NB4 (cell line): ENCODE results near the gene SLPI.

Experiments used
- DNase-seq: peaks from one replicate; pipeline ENCODE4 v3.0.0; 2010; ENCODE audit warnings: low read depth
- H3K4me3 ChIP-seq: one replicate; pipeline ENCODE4 v1.5.1; 2011; ENCODE audit warnings: mild to moderate bottlenecking, low read depth, low read length, moderate library complexity
- MYC ChIP-seq: IDR thresholded peaks from 2 replicates; pipeline ENCODE4 v1.6.1; 2011; ENCODE audit warnings: low read depth, low read length
- POLR2A ChIP-seq: IDR thresholded peaks from 2 replicates; pipeline ENCODE4 v1.6.1; 2011; ENCODE audit warnings: mild to moderate bottlenecking; ENCODE audit not compliant: insufficient read length; ENCODE audit errors: extremely low read depth
- TF ChIP-seq, protein P1 (sequence below): IDR thresholded peaks from one replicate; pipeline ENCODE4 v1.5.1; 2012; ENCODE audit warnings: low read depth, low read length
- TF ChIP-seq, protein P2 (sequence below): IDR thresholded peaks from 2 replicates; pipeline ENCODE4 v1.6.1; 2011; ENCODE audit warnings: low read depth, low read length

Gene SLPI

DNA sequence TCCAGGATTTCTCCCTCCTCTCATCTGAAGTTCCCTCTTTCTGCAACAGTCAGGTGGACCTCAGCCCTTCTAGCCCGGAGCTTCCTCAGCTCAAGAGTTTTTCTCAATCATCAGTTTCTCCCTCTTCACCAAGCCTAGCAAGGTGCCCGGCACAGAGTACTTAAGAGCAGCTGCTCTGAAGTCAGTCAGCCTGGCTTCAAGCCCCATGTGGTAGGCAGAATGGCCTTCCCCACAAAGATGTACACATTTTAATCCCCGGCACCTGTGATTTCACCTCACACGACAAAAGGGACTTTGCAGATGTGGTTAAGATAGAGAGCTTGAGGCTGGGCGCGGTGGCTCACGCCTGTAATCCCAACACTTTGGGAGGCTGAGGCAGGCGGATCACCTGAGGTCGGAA, 37.2 kb upstream of the SLPI start:
- TF ChIP-seq, protein P1, sequence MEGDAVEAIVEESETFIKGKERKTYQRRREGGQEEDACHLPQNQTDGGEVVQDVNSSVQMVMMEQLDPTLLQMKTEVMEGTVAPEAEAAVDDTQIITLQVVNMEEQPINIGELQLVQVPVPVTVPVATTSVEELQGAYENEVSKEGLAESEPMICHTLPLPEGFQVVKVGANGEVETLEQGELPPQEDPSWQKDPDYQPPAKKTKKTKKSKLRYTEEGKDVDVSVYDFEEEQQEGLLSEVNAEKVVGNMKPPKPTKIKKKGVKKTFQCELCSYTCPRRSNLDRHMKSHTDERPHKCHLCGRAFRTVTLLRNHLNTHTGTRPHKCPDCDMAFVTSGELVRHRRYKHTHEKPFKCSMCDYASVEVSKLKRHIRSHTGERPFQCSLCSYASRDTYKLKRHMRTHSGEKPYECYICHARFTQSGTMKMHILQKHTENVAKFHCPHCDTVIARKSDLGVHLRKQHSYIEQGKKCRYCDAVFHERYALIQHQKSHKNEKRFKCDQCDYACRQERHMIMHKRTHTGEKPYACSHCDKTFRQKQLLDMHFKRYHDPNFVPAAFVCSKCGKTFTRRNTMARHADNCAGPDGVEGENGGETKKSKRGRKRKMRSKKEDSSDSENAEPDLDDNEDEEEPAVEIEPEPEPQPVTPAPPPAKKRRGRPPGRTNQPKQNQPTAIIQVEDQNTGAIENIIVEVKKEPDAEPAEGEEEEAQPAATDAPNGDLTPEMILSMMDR, result no peak
- TF ChIP-seq, protein P2, sequence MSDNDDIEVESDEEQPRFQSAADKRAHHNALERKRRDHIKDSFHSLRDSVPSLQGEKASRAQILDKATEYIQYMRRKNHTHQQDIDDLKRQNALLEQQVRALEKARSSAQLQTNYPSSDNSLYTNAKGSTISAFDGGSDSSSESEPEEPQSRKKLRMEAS, result no peak
- no peak for TF ChIP-seq MYC
- no peak for TF ChIP-seq POLR2A
- no peak overlapping the region for H3K4me3 ChIP-seq
- DNase-seq, result no peak

DNA sequence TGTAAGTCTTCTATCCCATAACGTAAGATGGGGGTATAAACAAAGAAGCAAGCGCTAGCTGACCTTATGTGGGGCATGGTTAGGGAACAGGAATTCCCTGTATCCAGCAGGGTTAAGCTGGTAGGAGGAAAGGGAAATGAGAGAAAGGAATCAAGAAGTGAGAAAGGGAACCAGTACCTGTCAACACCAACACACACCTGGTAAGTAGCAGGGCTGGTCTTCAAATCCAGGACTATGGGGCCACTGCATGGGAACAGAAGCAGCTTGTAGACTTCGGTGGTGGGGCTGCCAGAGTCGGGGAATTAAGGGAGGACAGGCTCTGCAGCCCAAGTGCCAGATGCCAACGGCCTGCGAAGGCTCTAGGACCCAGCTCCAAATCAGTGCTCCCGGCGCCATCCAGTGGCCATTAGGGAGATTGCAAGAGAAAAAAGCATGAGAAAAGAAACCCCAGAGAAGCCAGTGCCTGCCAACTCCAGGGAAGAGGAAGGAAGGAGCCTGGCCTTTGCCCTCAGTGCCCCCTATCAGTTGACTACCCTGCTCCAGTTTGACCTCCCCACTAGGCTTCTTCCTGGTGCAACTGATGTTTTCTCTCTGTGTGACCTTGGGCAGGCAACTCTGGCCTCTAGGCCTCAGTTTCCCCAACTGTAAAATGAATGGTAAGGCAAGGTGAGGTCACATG, 36.5 kb upstream of the SLPI start:
- no peak overlapping the region for H3K4me3 ChIP-seq
- TF ChIP-seq, protein P2, result no peak; the same call in 1 of the 2 replicates
- TF ChIP-seq, protein P1, result peak; percentile 90
- DNase-seq, result peak; percentile 87

DNA sequence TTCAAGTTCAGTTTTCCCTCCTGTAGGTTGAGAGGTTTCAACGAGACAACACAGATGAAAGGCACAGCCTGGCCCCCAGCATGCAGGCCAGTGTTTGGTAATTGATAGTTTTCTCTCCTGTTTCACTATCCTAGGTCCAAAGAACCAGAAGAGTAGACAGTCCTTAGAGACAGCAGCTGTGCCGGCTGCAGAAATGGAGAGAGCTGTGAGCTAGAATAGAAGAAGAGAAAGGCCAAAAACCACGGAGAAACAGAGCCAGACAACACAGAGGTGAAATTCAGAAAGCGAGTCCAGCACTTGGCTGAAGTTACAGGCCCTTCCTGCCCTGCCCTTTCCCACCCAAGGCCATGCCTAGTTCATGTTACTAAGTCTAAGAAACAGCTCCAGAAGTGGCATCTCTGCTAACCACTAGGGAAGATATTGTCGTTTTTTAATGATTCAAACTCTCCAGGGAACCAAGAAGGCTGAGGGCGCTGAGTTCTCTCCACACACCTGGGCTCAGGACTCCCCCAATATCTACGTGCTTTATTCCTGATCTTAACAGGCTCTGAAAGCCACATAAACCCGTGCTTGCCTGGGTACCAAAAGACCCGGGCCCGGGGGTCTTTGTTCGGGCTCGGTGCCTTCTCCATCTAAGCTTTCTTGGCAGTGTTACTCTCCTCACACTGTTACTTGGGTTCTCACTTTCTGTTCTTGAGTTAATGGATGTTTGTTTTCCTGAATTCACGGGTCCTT, 35.7 kb upstream of the SLPI start:
- TF ChIP-seq, protein P1, result no peak
- TF ChIP-seq POLR2A (no peak), MYC (no peak)
- TF ChIP-seq, protein P2, result no peak
- H3K4me3 ChIP-seq, result no peak overlapping the region
- no peak for DNase-seq

DNA sequence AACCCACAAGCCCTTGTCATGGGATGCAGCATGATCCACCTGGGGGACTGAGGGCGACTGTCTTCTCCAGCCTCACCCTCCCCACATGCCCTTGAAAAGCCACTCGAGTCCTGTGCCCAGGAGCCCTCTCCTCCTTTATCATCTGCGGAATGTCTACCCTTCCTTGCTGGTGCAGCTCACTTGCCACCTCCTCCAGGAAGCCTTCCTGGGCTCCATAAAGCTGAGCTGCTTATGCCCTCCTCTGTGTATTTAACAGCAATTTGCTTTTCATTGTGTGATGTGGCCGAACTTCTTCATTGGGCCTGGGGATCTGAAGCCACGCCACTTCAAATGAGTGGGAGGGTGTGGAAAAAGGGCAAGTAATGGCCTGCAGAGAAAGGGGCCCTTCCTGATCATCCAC, 34.5 kb upstream of the SLPI start:
- TF ChIP-seq, protein P2, result no peak
- TF ChIP-seq POLR2A (no peak), MYC (no peak)
- TF ChIP-seq, protein P1, result no peak
- DNase-seq, result no peak
- H3K4me3 ChIP-seq, result no peak overlapping the region

DNA sequence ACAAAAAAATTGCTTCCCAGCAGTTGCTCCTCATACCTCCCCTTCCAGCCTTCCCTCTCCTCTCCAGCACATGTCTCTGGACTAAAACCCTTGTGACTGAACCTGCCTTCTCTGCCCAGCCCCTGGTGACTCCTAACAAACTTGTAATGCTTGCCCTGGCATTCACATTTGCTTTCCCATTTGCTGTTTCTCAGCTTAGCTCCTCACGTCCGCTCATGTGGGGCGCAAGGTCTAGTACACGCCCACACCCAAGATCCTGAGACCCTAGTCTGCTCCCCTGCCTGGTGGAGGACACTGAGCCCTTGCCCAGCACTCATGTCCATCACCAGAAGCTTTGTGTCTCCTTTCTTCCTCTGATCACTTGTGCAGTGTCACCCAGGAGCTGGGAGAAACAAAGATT, 34.0 kb upstream of the SLPI start:
- TF ChIP-seq MYC (no peak), POLR2A (no peak)
- TF ChIP-seq, protein P1, result no peak
- TF ChIP-seq, protein P2, result no peak
- H3K4me3 ChIP-seq, result no peak overlapping the region
- DNase-seq, result no peak
